GM23338 (cell line): ENCODE data around the gene NCF4. TPM values are rescaled to one million over a fixed set of nuclear protein-coding genes. Genes with fewer than 3 reads are reported as not detected.

Experiments used
- ATAC-seq: fragments of 200-7000 bp; cut with Tn5 transposase; 3 replicates; pipeline ENCODE4 v1.9.1; 2020
- DNase-seq: peaks from one replicate; pipeline ENCODE4 v3.0.0-alpha.2; 2015; ENCODE audit warnings: low spot score
- H2AFZ ChIP-seq: fragments of 200-600 bp; sonication (generic); 2 replicates; pipeline ENCODE4 v1.8.0; 2016; ENCODE audit warnings: antibody characterized with exemption, mild to moderate bottlenecking, moderate library complexity
- H3F3A ChIP-seq: fragments of 200-600 bp; sonication (generic); replicated peaks from 2 replicates; pipeline ENCODE4 v1.8.0; 2017; ENCODE audit warnings: antibody characterized with exemption, mixed run types, low read depth
- H3K27ac ChIP-seq: fragments of 200-600 bp; sonication (generic); 2 replicates; pipeline ENCODE4 v1.6.1; 2016; ENCODE audit warnings: low read depth
- H3K27me3 ChIP-seq: fragments of 200-600 bp; sonication (generic); 2 replicates; pipeline ENCODE4 v1.8.0; 2016; ENCODE audit warnings: mild to moderate bottlenecking, mixed run types, moderate library complexity; ENCODE audit not compliant: insufficient read depth
- H3K36me3 ChIP-seq: fragments of 200-600 bp; sonication (generic); 2 replicates; pipeline ENCODE4 v1.8.0; 2016; ENCODE audit warnings: mild to moderate bottlenecking; ENCODE audit not compliant: insufficient read depth
- H3K4me1 ChIP-seq: fragments of 200-600 bp; sonication (generic); 2 replicates; pipeline ENCODE4 v1.8.0; 2016; ENCODE audit warnings: mild to moderate bottlenecking, moderate library complexity; ENCODE audit not compliant: insufficient read depth
- H3K4me2 ChIP-seq: fragments of 200-600 bp; sonication (generic); 2 replicates; pipeline ENCODE4 v1.7.1; 2017; ENCODE audit warnings: mixed run types
- H3K4me3 ChIP-seq: fragments of 200-600 bp; sonication (generic); 2 replicates; pipeline ENCODE4 v1.6.1; 2016; ENCODE audit warnings: mixed run types
- H3K79me2 ChIP-seq: fragments of 200-600 bp; sonication (generic); replicated peaks from 2 replicates; pipeline ENCODE4 v1.8.0; 2017; ENCODE audit warnings: mild to moderate bottlenecking; ENCODE audit not compliant: insufficient read depth
- H3K9me2 ChIP-seq: fragments of 200-600 bp; sonication (generic); 2 replicates; pipeline ENCODE4 v1.8.0; 2017; ENCODE audit not compliant: insufficient read depth
- H4K20me1 ChIP-seq: fragments of 200-600 bp; sonication (generic); replicated peaks from 2 replicates; pipeline ENCODE4 v1.8.0; 2017; ENCODE audit warnings: mild to moderate bottlenecking; ENCODE audit not compliant: insufficient read depth
- H3K27ac Mint-ChIP-seq: 2 replicates; pipeline ENCODE4 v1.8.0; 2020; ENCODE audit warnings: inconsistent platforms, mild to moderate bottlenecking, moderate library complexity, mixed read lengths
- H3K27me3 Mint-ChIP-seq: 3 replicates; pipeline ENCODE4 v1.8.0; 2022; ENCODE audit warnings: low read depth, mild to moderate bottlenecking, moderate library complexity, mixed read lengths, inconsistent platforms; ENCODE audit not compliant: insufficient read depth, poor library complexity
- H3K36me3 Mint-ChIP-seq: 3 replicates; pipeline ENCODE4 v1.8.0; 2021; ENCODE audit warnings: low read depth, mild to moderate bottlenecking, inconsistent platforms, moderate library complexity, mixed read lengths
- H3K4me1 Mint-ChIP-seq: 3 replicates; pipeline ENCODE4 v1.8.0; 2020; ENCODE audit warnings: mild to moderate bottlenecking, inconsistent platforms, mixed read lengths
- H3K4me3 Mint-ChIP-seq: 3 replicates; pipeline ENCODE4 v1.8.0; 2021; ENCODE audit warnings: moderate library complexity, mild to moderate bottlenecking, inconsistent platforms, mixed read lengths
- H3K9me3 Mint-ChIP-seq: 3 replicates; pipeline ENCODE4 v1.8.0; 2020; ENCODE audit warnings: moderate library complexity, mild to moderate bottlenecking, inconsistent platforms, mixed read lengths
- CTCF ChIP-seq, 2 experiments: fragments of 200-600 bp in 1 of 2; sonication (generic) in 1 of 2; conservative IDR thresholded peaks; 2 replicates each; pipeline versions ENCODE4 v1.5.1 to v1.6.1; 2016 to 2017; ENCODE audit warnings: antibody characterized with exemption in 2 of 2, low read depth in 2 of 2, mild to moderate bottlenecking in 2 of 2, moderate library complexity in 1 of 2
- JUNB ChIP-seq: IDR thresholded peaks from one replicate; pipeline ENCODE4 v1.6.1; 2016; ENCODE audit warnings: antibody characterized with exemption; ENCODE audit not compliant: unreplicated experiment
- ZNF114 ChIP-seq: fragments of 250-450 bp; sonication (Bioruptor Pico); IDR thresholded peaks from 2 replicates; pipeline ENCODE4 v1.5.0; 2020; ENCODE audit warnings: mild to moderate bottlenecking, moderate library complexity
- polyA plus RNA-seq: library from polyadenylated mRNA; unstranded; fragments of >200 nt; fragmentation: Nextera tagmentation; extraction: Ambion mirVana; gene quantifications from 2 replicates; pipeline ENCODE4 v1.2.1, GENCODE V29; 2016
- total RNA-seq: library from RNA; depleted of rRNA; stranded (reverse); fragments of >200 nt; shearing (Covaris generic); gene quantifications from 2 replicates; pipeline ENCODE4 v1.2.3, GENCODE V29; 2014
- TF ChIP-seq, protein P1 (sequence below): fragments of 250-450 bp; sonication (Bioruptor Pico); IDR thresholded peaks from 2 replicates; pipeline ENCODE4 v1.5.0; 2020; ENCODE audit warnings: mild to moderate bottlenecking, moderate library complexity

The NCF4 gene
- total and polyA plus RNA-seq, 2 experiments from 2014 or later, result not detected

DNA sequence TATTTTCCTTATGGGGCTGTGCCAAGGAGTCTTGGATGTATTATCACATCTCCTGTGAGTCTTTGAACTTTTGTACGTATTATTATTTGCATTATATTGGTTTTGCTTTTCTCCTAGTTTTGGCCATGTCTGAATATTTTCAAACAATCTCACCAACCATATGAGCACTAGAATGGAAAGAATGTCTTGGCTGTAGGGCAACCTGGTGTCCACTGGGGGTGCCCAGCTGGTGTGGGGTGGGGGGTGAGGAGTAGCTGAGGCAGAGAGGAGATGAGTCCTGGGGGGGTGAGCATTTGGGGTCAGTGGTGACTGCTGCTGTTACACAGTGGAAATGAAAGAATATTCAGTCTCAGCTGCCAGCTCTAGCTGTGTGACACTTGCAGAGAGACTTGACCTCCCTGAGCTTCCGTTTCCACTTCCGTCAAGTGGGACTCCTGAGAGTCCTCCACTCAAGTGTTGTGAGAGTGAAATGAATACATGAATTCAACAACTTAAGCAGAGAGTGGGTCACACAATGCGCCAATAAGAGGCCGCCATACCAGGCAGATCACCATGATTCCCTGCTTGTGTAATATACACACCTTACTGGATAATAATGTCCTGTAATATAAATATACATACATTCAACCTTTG, 31.3 kb upstream of the NCF4 start:
- H3K27ac ChIP-seq, result no peak overlapping the region
- Mint-ChIP-seq H3K36me3 (no peaks in the 10 kb centered on the region), H3K27ac (no peak overlapping the region), H3K4me3 (no peak overlapping the region), H3K27me3 (peaks cover 6% of the 10 kb centered on the region), H3K9me3 (peaks cover 2% of the 10 kb centered on the region; the same call in 1 of the 3 replicates), H3K4me1 (no peaks in the 10 kb centered on the region)
- no peaks in the 10 kb centered on the region for H3K27me3 ChIP-seq
- no peaks in the 10 kb centered on the region for H3K4me1 ChIP-seq
- no peak for DNase-seq
- H3K4me3 ChIP-seq, result no peak overlapping the region
- H3K4me2 ChIP-seq, result no peak overlapping the region
- no peaks in the 10 kb centered on the region for H3K9me2 ChIP-seq
- H3F3A ChIP-seq, result no peaks in the 10 kb centered on the region
- H4K20me1 ChIP-seq, result no peaks in the 10 kb centered on the region
- no peaks in the 10 kb centered on the region for H3K79me2 ChIP-seq
- no peak for ATAC-seq
- TF ChIP-seq JUNB (no peak), CTCF (conservative IDR thresholded peaks at IDR 0.05; ENCODE audit: low read depth in 2 of 2) (peak in 1 of 2 experiments; percentile 22; a peak in 1 of 4 replicates), ZNF114 (CRISPR knock-in tag) (no peak)
- TF ChIP-seq, protein P1, sequence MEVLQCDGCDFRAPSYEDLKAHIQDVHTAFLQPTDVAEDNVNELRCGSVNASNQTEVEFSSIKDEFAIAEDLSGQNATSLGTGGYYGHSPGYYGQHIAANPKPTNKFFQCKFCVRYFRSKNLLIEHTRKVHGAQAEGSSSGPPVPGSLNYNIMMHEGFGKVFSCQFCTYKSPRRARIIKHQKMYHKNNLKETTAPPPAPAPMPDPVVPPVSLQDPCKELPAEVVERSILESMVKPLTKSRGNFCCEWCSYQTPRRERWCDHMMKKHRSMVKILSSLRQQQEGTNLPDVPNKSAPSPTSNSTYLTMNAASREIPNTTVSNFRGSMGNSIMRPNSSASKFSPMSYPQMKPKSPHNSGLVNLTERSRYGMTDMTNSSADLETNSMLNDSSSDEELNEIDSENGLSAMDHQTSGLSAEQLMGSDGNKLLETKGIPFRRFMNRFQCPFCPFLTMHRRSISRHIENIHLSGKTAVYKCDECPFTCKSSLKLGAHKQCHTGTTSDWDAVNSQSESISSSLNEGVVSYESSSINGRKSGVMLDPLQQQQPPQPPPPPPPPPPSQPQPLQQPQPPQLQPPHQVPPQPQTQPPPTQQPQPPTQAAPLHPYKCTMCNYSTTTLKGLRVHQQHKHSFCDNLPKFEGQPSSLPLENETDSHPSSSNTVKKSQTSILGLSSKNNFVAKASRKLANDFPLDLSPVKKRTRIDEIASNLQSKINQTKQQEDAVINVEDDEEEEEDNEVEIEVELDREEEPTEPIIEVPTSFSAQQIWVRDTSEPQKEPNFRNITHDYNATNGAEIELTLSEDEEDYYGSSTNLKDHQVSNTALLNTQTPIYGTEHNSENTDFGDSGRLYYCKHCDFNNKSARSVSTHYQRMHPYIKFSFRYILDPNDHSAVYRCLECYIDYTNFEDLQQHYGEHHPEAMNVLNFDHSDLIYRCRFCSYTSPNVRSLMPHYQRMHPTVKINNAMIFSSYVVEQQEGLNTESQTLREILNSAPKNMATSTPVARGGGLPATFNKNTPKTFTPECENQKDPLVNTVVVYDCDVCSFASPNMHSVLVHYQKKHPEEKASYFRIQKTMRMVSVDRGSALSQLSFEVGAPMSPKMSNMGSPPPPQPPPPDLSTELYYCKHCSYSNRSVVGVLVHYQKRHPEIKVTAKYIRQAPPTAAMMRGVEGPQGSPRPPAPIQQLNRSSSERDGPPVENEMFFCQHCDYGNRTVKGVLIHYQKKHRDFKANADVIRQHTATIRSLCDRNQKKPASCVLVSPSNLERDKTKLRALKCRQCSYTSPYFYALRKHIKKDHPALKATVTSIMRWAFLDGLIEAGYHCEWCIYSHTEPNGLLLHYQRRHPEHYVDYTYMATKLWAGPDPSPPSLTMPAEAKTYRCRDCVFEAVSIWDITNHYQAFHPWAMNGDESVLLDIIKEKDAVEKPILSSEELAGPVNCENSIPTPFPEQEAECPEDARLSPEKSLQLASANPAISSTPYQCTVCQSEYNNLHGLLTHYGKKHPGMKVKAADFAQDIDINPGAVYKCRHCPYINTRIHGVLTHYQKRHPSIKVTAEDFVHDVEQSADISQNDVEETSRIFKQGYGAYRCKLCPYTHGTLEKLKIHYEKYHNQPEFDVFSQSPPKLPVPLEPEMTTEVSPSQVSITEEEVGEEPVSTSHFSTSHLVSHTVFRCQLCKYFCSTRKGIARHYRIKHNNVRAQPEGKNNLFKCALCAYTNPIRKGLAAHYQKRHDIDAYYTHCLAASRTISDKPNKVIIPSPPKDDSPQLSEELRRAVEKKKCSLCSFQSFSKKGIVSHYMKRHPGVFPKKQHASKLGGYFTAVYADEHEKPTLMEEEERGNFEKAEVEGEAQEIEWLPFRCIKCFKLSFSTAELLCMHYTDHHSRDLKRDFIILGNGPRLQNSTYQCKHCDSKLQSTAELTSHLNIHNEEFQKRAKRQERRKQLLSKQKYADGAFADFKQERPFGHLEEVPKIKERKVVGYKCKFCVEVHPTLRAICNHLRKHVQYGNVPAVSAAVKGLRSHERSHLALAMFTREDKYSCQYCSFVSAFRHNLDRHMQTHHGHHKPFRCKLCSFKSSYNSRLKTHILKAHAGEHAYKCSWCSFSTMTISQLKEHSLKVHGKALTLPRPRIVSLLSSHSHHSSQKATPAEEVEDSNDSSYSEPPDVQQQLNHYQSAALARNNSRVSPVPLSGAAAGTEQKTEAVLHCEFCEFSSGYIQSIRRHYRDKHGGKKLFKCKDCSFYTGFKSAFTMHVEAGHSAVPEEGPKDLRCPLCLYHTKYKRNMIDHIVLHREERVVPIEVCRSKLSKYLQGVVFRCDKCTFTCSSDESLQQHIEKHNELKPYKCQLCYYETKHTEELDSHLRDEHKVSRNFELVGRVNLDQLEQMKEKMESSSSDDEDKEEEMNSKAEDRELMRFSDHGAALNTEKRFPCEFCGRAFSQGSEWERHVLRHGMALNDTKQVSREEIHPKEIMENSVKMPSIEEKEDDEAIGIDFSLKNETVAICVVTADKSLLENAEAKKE (CRISPR knock-in tag), result no peak
- H3K36me3 ChIP-seq, result no peaks in the 10 kb centered on the region
- no peak overlapping the region for H2AFZ ChIP-seq
